GM21423 (cell line): Measurements from ENCODE around the gene ANKRD12.

ENCODE experiments used
- ATAC-seq: cut with Tn5 transposase; IDR thresholded peaks from one replicate; pipeline ENCODE4 v1.9.1; 2021; ENCODE audit warnings: mild to moderate bottlenecking, moderate library complexity; ENCODE audit not compliant: unreplicated experiment

The ANKRD12 gene

DNA sequence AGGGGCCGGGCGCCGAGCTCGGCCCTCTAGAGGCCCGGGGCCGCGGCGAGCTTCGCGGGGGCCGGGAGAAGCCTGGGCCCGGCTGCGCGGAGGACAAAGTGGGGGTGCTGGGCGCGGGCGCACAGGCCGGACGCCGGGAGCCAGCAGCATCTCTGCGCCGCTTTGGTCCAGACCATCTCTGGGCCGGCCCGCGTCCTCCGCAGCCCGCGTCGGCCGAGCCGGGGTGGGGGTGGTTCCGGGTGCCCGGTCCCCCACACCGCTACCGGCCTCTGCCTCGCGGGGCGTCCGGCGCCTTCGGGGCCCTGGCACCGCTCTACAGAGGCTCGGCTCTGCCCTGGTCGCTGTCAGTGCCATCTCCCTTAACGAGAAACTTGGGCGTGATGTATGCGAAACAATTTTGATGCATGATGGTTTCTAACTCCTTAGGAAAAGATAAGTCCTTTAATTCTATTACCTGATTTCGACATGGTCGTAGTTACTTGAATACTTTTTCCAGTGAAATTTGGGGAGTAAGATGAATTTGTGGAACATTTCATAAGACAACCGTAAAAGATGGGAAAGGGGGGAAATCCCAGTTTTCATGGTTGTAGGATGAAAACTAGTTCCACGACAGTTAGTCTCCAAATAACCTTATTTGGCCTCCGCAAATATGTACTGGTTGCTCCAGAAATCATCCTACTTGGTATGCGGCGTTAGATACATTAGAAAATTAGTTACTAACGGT lies 198.6 kb downstream of the ANKRD12 start:
- ATAC-seq = peak; percentile 35
